ENCODE data around the gene TAF4B.

The TAF4B gene

DNA sequence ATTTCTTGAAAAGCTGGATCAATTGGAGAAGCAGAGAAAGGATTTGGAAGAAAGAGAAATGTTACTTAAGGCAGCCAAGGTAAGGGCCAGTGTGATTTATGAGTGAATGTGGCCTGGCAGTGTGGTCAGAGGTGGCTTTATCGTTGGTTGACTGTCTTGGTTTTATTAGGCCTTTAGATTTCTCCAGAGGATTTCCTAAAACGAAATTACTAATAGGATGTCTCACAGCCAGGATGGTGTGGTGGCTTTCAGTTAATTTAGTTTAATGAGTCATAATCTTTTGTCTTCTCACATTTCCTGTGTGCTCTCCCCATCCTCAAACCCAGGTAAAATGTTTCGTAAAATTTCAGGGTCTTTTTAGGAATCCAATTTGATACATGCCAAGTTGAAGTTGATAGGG is 100.8 kb downstream of the TAF4B start:
- Histone ChIP-seq H4K20me1 (ENCODE audit: insufficient read depth) (no peaks in the 10 kb centered on the region), H3K79me2 (ENCODE audit: insufficient read depth, low read depth) (no peaks in the 10 kb centered on the region; the same call in 1 of the 2 replicates), H3K27me3 (ENCODE audit: insufficient read depth, low read depth) (no peaks in the 10 kb centered on the region), H3K4me3 (IDR thresholded peaks at IDR 0.05; ENCODE audit: insufficient read depth, low read depth, low read length) (no peak overlapping the region), H3K36me3 (ENCODE audit: insufficient read depth) (peaks cover 34% of the 10 kb centered on the region; the same call in 1 of the 2 replicates), H3K9ac (no peak overlapping the region), H2AFZ (ENCODE audit: low read depth) (no peak overlapping the region), H3K4me2 (no peak overlapping the region), H3K4me1 (ENCODE audit: low read depth, poor library complexity, severe bottlenecking) (no peaks in the 10 kb centered on the region), H3K27ac (no peak overlapping the region)
- TF ChIP-seq, protein P1, sequence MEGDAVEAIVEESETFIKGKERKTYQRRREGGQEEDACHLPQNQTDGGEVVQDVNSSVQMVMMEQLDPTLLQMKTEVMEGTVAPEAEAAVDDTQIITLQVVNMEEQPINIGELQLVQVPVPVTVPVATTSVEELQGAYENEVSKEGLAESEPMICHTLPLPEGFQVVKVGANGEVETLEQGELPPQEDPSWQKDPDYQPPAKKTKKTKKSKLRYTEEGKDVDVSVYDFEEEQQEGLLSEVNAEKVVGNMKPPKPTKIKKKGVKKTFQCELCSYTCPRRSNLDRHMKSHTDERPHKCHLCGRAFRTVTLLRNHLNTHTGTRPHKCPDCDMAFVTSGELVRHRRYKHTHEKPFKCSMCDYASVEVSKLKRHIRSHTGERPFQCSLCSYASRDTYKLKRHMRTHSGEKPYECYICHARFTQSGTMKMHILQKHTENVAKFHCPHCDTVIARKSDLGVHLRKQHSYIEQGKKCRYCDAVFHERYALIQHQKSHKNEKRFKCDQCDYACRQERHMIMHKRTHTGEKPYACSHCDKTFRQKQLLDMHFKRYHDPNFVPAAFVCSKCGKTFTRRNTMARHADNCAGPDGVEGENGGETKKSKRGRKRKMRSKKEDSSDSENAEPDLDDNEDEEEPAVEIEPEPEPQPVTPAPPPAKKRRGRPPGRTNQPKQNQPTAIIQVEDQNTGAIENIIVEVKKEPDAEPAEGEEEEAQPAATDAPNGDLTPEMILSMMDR (conservative IDR thresholded peaks at IDR 0.05; ENCODE audit: low read depth, low read length), result no peak

DNA sequence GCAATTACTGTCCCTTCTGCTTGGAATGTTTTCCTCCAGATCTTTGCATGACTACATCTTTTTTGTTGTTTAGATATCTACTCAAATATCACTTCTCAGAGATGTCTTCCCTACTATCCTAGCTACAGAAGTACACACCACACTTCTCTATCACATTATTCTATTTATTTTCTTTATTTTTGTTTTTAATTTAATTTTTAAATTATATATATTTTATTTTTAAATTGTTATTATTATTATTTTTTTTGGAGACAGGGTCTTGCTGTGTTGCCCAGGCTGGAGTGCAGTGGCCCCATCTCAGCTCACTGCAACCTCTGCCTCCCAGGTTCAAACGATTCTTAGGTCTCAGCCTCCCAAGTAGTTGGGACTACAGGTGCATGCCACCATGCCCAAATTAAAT is 106.7 kb downstream of the TAF4B start:
- H3K9ac ChIP-seq, result no peak overlapping the region
- no peak overlapping the region for H2AFZ ChIP-seq (ENCODE audit: low read depth)
- H3K36me3 ChIP-seq (ENCODE audit: insufficient read depth), result peaks cover 15% of the 10 kb centered on the region
- H3K27me3 ChIP-seq (ENCODE audit: insufficient read depth, low read depth), result no peaks in the 10 kb centered on the region
- H3K4me2 ChIP-seq, result no peak overlapping the region
- H4K20me1 ChIP-seq (ENCODE audit: insufficient read depth), result no peaks in the 10 kb centered on the region
- H3K79me2 ChIP-seq (ENCODE audit: insufficient read depth, low read depth), result no peaks in the 10 kb centered on the region
- TF ChIP-seq, protein P1 (conservative IDR thresholded peaks at IDR 0.05; ENCODE audit: low read depth, low read length), result no peak
- H3K4me3 ChIP-seq (IDR thresholded peaks at IDR 0.05; ENCODE audit: insufficient read depth, low read depth, low read length), result no peak overlapping the region
- H3K27ac ChIP-seq, result no peak overlapping the region
- no peaks in the 10 kb centered on the region for H3K4me1 ChIP-seq (ENCODE audit: low read depth, poor library complexity, severe bottlenecking)

DNA sequence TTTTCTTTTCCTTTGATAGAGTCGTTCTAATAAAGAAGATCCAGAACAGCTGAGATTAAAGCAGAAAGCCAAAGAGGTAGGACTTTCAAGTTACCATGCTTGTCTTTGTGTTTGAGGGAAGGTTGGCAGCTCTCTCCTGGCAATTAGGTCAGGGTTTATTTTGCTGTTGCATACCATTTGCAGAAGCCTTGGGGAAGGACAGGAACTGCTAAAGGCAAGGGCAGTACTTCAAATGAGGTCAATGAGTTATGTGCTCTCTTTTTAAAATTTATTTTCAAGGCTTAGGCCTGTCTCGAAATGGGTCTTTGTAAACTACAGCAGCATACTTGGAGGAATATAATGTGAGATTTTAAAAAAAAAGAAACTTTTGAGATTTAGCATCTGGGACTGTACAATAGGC is 108.9 kb downstream of the TAF4B start:
- H3K36me3 ChIP-seq (ENCODE audit: insufficient read depth), result peaks cover 4% of the 10 kb centered on the region
- H4K20me1 ChIP-seq (ENCODE audit: insufficient read depth), result no peaks in the 10 kb centered on the region
- no peaks in the 10 kb centered on the region for H3K27me3 ChIP-seq (ENCODE audit: insufficient read depth, low read depth)
- no peaks in the 10 kb centered on the region for H3K79me2 ChIP-seq (ENCODE audit: insufficient read depth, low read depth)
- TF ChIP-seq, protein P1 (conservative IDR thresholded peaks at IDR 0.05; ENCODE audit: low read depth, low read length), result no peak
- H3K27ac ChIP-seq, result no peak overlapping the region
- H3K4me1 ChIP-seq (ENCODE audit: low read depth, poor library complexity, severe bottlenecking), result no peaks in the 10 kb centered on the region
- no peak overlapping the region for H3K4me3 ChIP-seq (IDR thresholded peaks at IDR 0.05; ENCODE audit: insufficient read depth, low read depth, low read length)
- H3K4me2 ChIP-seq, result no peak overlapping the region
- H2AFZ ChIP-seq (ENCODE audit: low read depth), result no peak overlapping the region
- no peak overlapping the region for H3K9ac ChIP-seq

DNA sequence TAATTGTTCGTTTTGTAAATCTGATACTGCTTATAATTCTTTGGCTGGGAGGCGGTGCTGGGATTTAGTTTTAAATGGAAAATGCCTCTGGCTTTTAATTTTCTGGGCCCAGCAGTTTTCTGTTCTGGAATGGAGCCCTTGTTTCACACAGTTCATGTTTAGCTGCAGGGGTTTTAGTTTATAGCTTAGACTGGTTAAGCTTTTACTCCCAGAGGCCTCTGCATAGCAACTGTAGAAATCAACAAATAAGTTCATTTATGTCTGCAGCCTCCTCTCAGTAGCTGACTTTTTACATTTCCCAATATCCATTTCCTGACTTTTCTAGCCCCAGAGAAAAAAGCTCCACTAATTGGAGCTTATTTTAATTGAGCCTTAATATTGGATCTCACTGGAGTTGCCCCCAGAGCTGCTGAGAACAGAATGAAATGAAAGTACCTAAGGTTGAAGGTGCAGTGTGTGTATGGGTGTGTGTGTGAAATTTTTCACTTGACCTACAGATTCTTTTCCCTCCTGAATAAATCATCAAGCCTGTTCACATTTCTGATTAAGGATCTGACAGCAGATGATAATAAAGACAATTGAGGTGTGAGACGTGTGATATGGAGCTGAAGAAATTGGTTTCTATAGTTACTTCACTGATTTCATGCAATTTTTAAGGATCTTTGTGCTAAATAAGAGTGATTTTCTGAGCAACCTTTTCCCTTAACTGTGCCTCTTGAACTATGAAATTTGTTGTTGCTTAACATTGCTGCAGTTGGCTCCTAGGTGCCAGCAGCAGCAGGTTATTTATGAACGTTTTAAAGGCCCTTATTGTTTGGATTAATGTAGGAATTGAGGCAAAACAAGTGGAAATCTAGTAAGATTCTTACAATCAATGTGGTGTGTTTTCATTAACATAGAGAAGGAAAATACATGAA is 109.6 kb downstream of the TAF4B start:
- H3K4me2 ChIP-seq, result no peak overlapping the region
- H3K27me3 ChIP-seq (ENCODE audit: insufficient read depth, low read depth), result no peaks in the 10 kb centered on the region
- H2AFZ ChIP-seq (ENCODE audit: low read depth), result no peak overlapping the region
- no peak overlapping the region for H3K9ac ChIP-seq
- no peaks in the 10 kb centered on the region; the same call in none of the 2 replicates for H3K36me3 ChIP-seq (ENCODE audit: insufficient read depth)
- H3K4me3 ChIP-seq (IDR thresholded peaks at IDR 0.05; ENCODE audit: insufficient read depth, low read depth, low read length), result no peak overlapping the region
- H4K20me1 ChIP-seq (ENCODE audit: insufficient read depth), result no peaks in the 10 kb centered on the region
- TF ChIP-seq, protein P1 (conservative IDR thresholded peaks at IDR 0.05; ENCODE audit: low read depth, low read length), result no peak
- no peaks in the 10 kb centered on the region for H3K79me2 ChIP-seq (ENCODE audit: insufficient read depth, low read depth)
- H3K27ac ChIP-seq, result no peak overlapping the region
- no peaks in the 10 kb centered on the region for H3K4me1 ChIP-seq (ENCODE audit: low read depth, poor library complexity, severe bottlenecking)

Measured in KMS-11 (cell line).